Ascending aorta (tissue), 2 donors: ENCODE results near the gene KCNK13. TPM values are rescaled to one million over a fixed set of nuclear protein-coding genes. Genes with fewer than 3 reads are reported as not detected.

Experiments
- DNase-seq, 2 donors: peaks; one replicate each; pipeline ENCODE4 v3.0.0-alpha.2; 2019; ENCODE audit warnings: low spot score in 2 of 2
- H3K27ac ChIP-seq, 2 donors: fragments of 200-600 bp; sonication (generic); one replicate each; pipeline ENCODE4 v1.5.1; 2016 to 2017; ENCODE audit warnings: mild to moderate bottlenecking in 1 of 2
- H3K27me3 ChIP-seq: fragments of 200-600 bp; sonication (generic); one replicate; pipeline ENCODE4 v1.5.1; 2017
- H3K36me3 ChIP-seq, 2 donors: fragments of 200-600 bp; sonication (generic); one replicate each; pipeline ENCODE4 v1.5.1; 2016
- H3K4me1 ChIP-seq, 2 donors: fragments of 200-600 bp; sonication (generic); one replicate each; pipeline ENCODE4 v1.5.1; 2016 to 2017; ENCODE audit warnings: mild to moderate bottlenecking in 1 of 2
- H3K4me3 ChIP-seq, 2 donors: fragments of 200-600 bp; sonication (generic); one replicate each; pipeline ENCODE4 v1.5.1; 2016 to 2017; ENCODE audit warnings: mild to moderate bottlenecking in 1 of 2
- H3K9me3 ChIP-seq, 2 donors: fragments of 200-600 bp; sonication (generic); one replicate each; pipeline ENCODE4 v1.5.1; 2016
- CTCF ChIP-seq, 3 experiments: fragments of 200-600 bp in 2 of 3; fragments of 450-650 bp in 1 of 3; sonication (generic) in 2 of 3; IDR thresholded peaks; one replicate each; pipeline ENCODE4 v1.5.1; 2016 to 2019; ENCODE audit warnings: antibody characterized with exemption in 3 of 3, mild to moderate bottlenecking in 1 of 3, moderate library complexity in 1 of 3
- intact Hi-C: fragments of 100-400 bp; cut with DNase I; formaldehyde crosslinking; loops from one replicate; pipeline ENCODE4 v1.15.1; 2023
- total RNA-seq: library from RNA; depleted of rRNA; stranded (reverse); fragments of >200 nt; gene quantifications from one replicate; pipeline ENCODE4 v1.1.0, GENCODE V29; 2016

The KCNK13 gene
- total RNA-seq, 1 donor from 2014 or later, result not detected

GRCh38 chr14:90027842-90028241 lies 34.0 kb upstream of the KCNK13 start:
- intact Hi-C loops, result no loop called here
- H3K9me3 ChIP-seq, result no peaks in the 10 kb centered on the region
- TF ChIP-seq CTCF (IDR thresholded peaks at IDR 0.05), result no peak
- no peak for DNase-seq
- H3K27ac ChIP-seq, result no peak overlapping the region
- no peak overlapping the region for H3K4me3 ChIP-seq
- no peaks in the 10 kb centered on the region for H3K4me1 ChIP-seq
- no peaks in the 10 kb centered on the region for H3K27me3 ChIP-seq
- peaks cover 5 to 21% of the 10 kb centered on the region in 2 donors for H3K36me3 ChIP-seq

- H3K27ac ChIP-seq, result no peak overlapping the region
- no peak for DNase-seq
- H3K4me3 ChIP-seq, result no peak overlapping the region
- H3K4me1 ChIP-seq, result no peaks in the 10 kb centered on the region
- intact Hi-C loops, result no loop called here
- H3K27me3 ChIP-seq, result no peaks in the 10 kb centered on the region
- no peak for TF ChIP-seq CTCF (IDR thresholded peaks at IDR 0.05)
- no peaks in the 10 kb centered on the region for H3K9me3 ChIP-seq
- H3K36me3 ChIP-seq, result peaks cover 8 to 45% of the 10 kb centered on the region in 2 donors
Measured at GRCh38 chr14:90034156-90034555, 27.6 kb upstream of the KCNK13 start.

DNA sequence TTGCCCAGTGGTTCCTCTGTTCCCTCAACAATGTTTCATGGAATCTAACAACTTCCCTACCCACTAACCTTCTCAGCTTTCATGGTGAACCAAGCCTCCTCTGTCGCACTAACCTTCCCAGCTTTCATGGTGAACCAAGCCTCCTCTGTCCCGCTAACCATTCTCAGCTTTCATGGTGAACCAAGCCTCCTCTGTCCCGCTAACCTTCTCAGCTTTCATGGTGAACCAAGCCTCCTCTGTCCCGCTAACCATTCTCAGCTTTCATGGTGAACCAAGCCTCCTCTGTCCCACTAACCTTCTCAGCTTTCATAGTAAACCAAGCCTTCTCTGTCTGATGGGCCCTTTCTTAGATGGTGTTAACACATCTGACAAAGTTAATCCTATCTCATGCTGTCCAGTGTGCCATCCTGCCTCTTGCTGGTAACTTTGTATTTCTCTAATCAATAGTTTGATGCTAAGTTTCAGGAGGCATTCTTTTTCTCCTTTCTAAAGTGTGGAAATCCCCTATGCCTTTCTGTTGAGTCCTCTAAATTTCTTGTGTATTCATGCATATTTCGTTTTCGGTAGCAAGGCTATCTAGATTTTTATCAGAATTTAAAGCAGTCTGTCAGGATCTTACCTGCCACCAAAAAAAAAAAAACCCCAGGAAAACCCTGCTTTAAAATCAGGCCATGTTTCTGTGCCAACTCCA lies 26.8 kb upstream of the KCNK13 start:
- H3K36me3 ChIP-seq, result peaks cover 8 to 45% of the 10 kb centered on the region in 2 donors
- H3K4me3 ChIP-seq, result no peak overlapping the region
- H3K27ac ChIP-seq, result no peak overlapping the region
- no peak for DNase-seq
- no peaks in the 10 kb centered on the region for H3K9me3 ChIP-seq
- no peak for TF ChIP-seq CTCF (IDR thresholded peaks at IDR 0.05)
- H3K4me1 ChIP-seq, result no peaks in the 10 kb centered on the region
- intact Hi-C loops, result no loop called here
- no peaks in the 10 kb centered on the region for H3K27me3 ChIP-seq

GRCh38 chr14:90039253-90040010 lies 22.4 kb upstream of the KCNK13 start:
- no peaks in the 10 kb centered on the region for H3K27me3 ChIP-seq
- TF ChIP-seq CTCF (IDR thresholded peaks at IDR 0.05), result no peak
- H3K36me3 ChIP-seq, result peaks cover 4 to 22% of the 10 kb centered on the region in 2 donors

DNA sequence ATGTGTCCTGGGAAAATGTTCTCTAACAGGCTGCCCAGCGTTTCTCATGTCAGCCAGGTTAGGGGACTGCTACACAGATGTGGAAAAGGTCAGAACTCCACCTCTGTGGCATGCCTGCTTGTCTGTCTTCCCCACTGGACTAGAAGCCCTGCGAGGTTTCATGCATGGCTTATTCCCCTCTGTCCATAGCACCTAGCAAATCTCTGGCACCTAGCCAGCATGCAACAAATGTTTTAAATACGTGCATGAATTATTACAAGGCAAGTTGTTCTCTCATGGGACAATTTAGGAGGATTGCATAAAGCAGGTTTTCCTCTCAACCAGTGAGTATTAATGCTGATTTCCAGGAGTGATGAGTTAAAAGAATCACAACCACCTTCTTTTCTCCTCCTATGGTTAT lies 21.4 kb upstream of the KCNK13 start:
- Histone ChIP-seq H3K9me3 (no peaks in the 10 kb centered on the region), H3K4me3 (no peak overlapping the region), H3K27ac (no peak overlapping the region), H3K27me3 (no peaks in the 10 kb centered on the region), H3K36me3 (peaks cover 4 to 18% of the 10 kb centered on the region in 2 donors), H3K4me1 (no peaks in the 10 kb centered on the region)
- DNase-seq, result no peak
- TF ChIP-seq CTCF (IDR thresholded peaks at IDR 0.05), result no peak
- intact Hi-C loops, result no loop called here

More at GRCh38 chr14:90039253-90040010, 22.4 kb upstream of the KCNK13 start:
- Histone ChIP-seq H3K4me3 (no peak overlapping the region), H3K27ac (no peak overlapping the region), H3K9me3 (no peaks in the 10 kb centered on the region), H3K4me1 (no peaks in the 10 kb centered on the region)
- no peak for DNase-seq
- intact Hi-C loops, result no loop called here
